AG09309 (cell line): Measurements from ENCODE around the gene ZNF385B.

Experiments used
- DNase-seq: peaks from one replicate; pipeline ENCODE4 v3.0.0-alpha.2; 2010; ENCODE audit warnings: low read depth
- H3K4me3 ChIP-seq: 2 replicates; pipeline ENCODE4 v1.5.1; 2011; ENCODE audit warnings: mild to moderate bottlenecking, low read depth, low read length, moderate library complexity; ENCODE audit not compliant: control insufficient read depth
- CTCF ChIP-seq: IDR thresholded peaks from 2 replicates; pipeline ENCODE4 v1.5.1; 2011; ENCODE audit warnings: mild to moderate bottlenecking, low read depth, low read length, inconsistent platforms; ENCODE audit not compliant: insufficient read depth, control insufficient read depth; ENCODE audit errors: missing control alignments

The ZNF385B gene

GRCh38 chr2:179545024-179545423 lies 316.4 kb downstream of the ZNF385B start:
- no peak for TF ChIP-seq CTCF
- no peak for DNase-seq
- H3K4me3 ChIP-seq: no peak overlapping the region

GRCh38 chr2:179543361-179543901 lies 318.0 kb downstream of the ZNF385B start:
- no peak for TF ChIP-seq CTCF
- DNase-seq: peak; percentile 68
- no peak overlapping the region for H3K4me3 ChIP-seq

- DNase-seq: no peak
- no peak overlapping the region for H3K4me3 ChIP-seq
- no peak for TF ChIP-seq CTCF
Measured at GRCh38 chr2:179541586-179541985, 319.8 kb downstream of the ZNF385B start.

- TF ChIP-seq CTCF: no peak
- no peak overlapping the region for H3K4me3 ChIP-seq
- no peak for DNase-seq
Measured at GRCh38 chr2:179539124-179539511, 322.3 kb downstream of the ZNF385B start.

- no peak for DNase-seq
- no peak for TF ChIP-seq CTCF
- no peak overlapping the region for H3K4me3 ChIP-seq
Measured at GRCh38 chr2:179538406-179539123, 322.8 kb downstream of the ZNF385B start.

GRCh38 chr2:179536185-179536584 lies 325.2 kb downstream of the ZNF385B start:
- TF ChIP-seq CTCF: no peak
- DNase-seq: no peak
- H3K4me3 ChIP-seq: no peak overlapping the region
